CD4-positive, alpha-beta T cell (primary cell): ENCODE results near the gene FBXL22. TPM values are rescaled to one million over a fixed set of nuclear protein-coding genes. Genes with fewer than 3 reads are reported as not detected.

Source experiments
- ATAC-seq: fragments of 200-7000 bp; cut with Tn5 transposase; one replicate; pipeline ENCODE4 v1.10.0; 2022; ENCODE audit warnings: mild to moderate bottlenecking; ENCODE audit not compliant: poor library complexity
- CTCF ChIA-PET: fragments of 350-600 bp; sonication (Branson Sonifier 250); formaldehyde crosslinking; loops from one replicate; lab custom pipeline; 2021; ENCODE audit warnings: antibody characterized with exemption, inconsistent platforms; lab: Charles Lee
- POLR2A ChIA-PET: fragments of 350-600 bp; sonication (Branson Sonifier 250); formaldehyde crosslinking; loops from one replicate; lab custom pipeline; 2021; ENCODE audit warnings: antibody characterized with exemption, inconsistent platforms; lab: Charles Lee
- DNase-seq, 14 experiments: peaks; one replicate each; pipeline ENCODE4 v3.0.0-alpha.2; 2013 to 2020; ENCODE audit warnings: mixed read lengths in 2 of 14
- H3K27ac ChIP-seq, 2 donors: one replicate each; pipeline versions ENCODE4 v1.5.1 to v1.7.0; 2013; ENCODE audit warnings: low read length in 2 of 2, low read depth in 1 of 2, mild to moderate bottlenecking in 1 of 2
- H3K27me3 ChIP-seq, 2 experiments: 1 replicate in 1 of 2; 2 replicates in 1 of 2; pipeline versions ENCODE4 v1.6.1 to v1.7.0; 2013; ENCODE audit warnings: low read length in 2 of 2, control low read depth in 1 of 2, mild to moderate bottlenecking in 1 of 2, moderate library complexity in 1 of 2; ENCODE audit not compliant: insufficient read depth in 2 of 2, control insufficient read depth in 1 of 2
- H3K36me3 ChIP-seq: one replicate; pipeline ENCODE4 v1.6.1; 2013; ENCODE audit warnings: low read length, control low read depth; ENCODE audit not compliant: insufficient read depth
- H3K4me1 ChIP-seq: one replicate; pipeline ENCODE4 v1.6.1; 2013; ENCODE audit warnings: low read length, control low read depth; ENCODE audit not compliant: insufficient read depth
- H3K4me3 ChIP-seq: one replicate; pipeline ENCODE4 v1.5.1; 2013; ENCODE audit warnings: mild to moderate bottlenecking, low read length, moderate library complexity
- H3K9me3 ChIP-seq, 2 experiments: 1 replicate in 1 of 2; 2 replicates in 1 of 2; pipeline versions ENCODE4 v1.6.1 to v1.7.0; 2013; ENCODE audit warnings: low read length in 2 of 2, mild to moderate bottlenecking in 2 of 2, control low read depth in 1 of 2, moderate library complexity in 1 of 2; ENCODE audit not compliant: control insufficient read depth in 1 of 2, insufficient read depth in 1 of 2
- H3K27ac Mint-ChIP-seq: one replicate; pipeline ENCODE4 v1.8.0; 2020; ENCODE audit warnings: mixed read lengths
- H3K27me3 Mint-ChIP-seq: one replicate; pipeline ENCODE4 v1.8.0; 2021; ENCODE audit warnings: mixed read lengths
- H3K36me3 Mint-ChIP-seq: one replicate; pipeline ENCODE4 v1.8.0; 2021; ENCODE audit warnings: low read depth, mixed read lengths
- H3K4me1 Mint-ChIP-seq: one replicate; pipeline ENCODE4 v1.8.0; 2021; ENCODE audit warnings: low read depth, mixed read lengths
- H3K4me3 Mint-ChIP-seq: one replicate; pipeline ENCODE4 v1.8.0; 2020; ENCODE audit warnings: mild to moderate bottlenecking, mixed read lengths
- H3K9me3 Mint-ChIP-seq: one replicate; pipeline ENCODE4 v1.8.0; 2020; ENCODE audit warnings: mixed read lengths
- CTCF ChIP-seq: fragments of 200-600 bp; IDR thresholded peaks from one replicate; pipeline ENCODE4 v1.8.0; 2022; ENCODE audit warnings: antibody characterized with exemption, mild to moderate bottlenecking
- intact Hi-C, 2 experiments: fragments of 100-400 bp; cut with DNase I in 1 of 2; cut with micrococcal nuclease in 1 of 2; formaldehyde crosslinking; loops; one replicate each; pipeline versions ENCODE4 v1.15.1 to v1.9.0; 2023 to 2025; cut with DNase I, micrococcal nuclease
- total RNA-seq, 174 experiments: library from RNA in 2 of 174; stranded (reverse) in 2 of 174; gene quantifications; one replicate each; pipeline ENCODE4 v1.2.3 and lab custom pipeline; 2021 to 2026

FBXL22 gene
- total RNA-seq, 2 experiments from 2014 or later: 0.66 to 1.6 TPM

GRCh38 chr15:63603516-63603915 lies 6.3 kb downstream of the FBXL22 start:
- Mint-ChIP-seq H3K4me3 (peak overlapping the region; percentile 85), H3K27me3 (no peaks in the 10 kb centered on the region), H3K9me3 (no peaks in the 10 kb centered on the region), H3K27ac (peak overlapping the region; percentile 90), H3K4me1 (peaks cover 74% of the 10 kb centered on the region), H3K36me3 (peaks cover 38% of the 10 kb centered on the region)
- H3K27me3 ChIP-seq: no peaks in the 10 kb centered on the region
- H3K4me3 ChIP-seq: no peak overlapping the region
- H3K9me3 ChIP-seq: no peaks in the 10 kb centered on the region
- POLR2A ChIA-PET: interaction anchor here (1.5 kb wide), 1 partner anchor 490 kb away, joined by 4 read pairs; the partner anchor contains the start of gene CIAO2A
- peaks cover 11% of the 10 kb centered on the region for H3K36me3 ChIP-seq
- peaks cover 61% of the 10 kb centered on the region for H3K4me1 ChIP-seq
- intact Hi-C loops: loop anchor here (5.0 to 10.0 kb wide), 3 partner anchors 316 to 491 kb away; partner anchors contain the start of genes CIAO2A (in 2 of the 2) and SNX1 (in 2 of the 2)
- CTCF ChIA-PET: no interaction called here
- ATAC-seq (no peak), DNase-seq (no peak)
- no peak for TF ChIP-seq CTCF
- H3K27ac ChIP-seq: no peak overlapping the region

GRCh38 chr15:63604281-63604680 lies 7.1 kb downstream of the FBXL22 start:
- H3K9me3 ChIP-seq: no peaks in the 10 kb centered on the region
- peaks cover 19% of the 10 kb centered on the region for H3K36me3 ChIP-seq
- H3K27ac ChIP-seq: no peak overlapping the region
- Mint-ChIP-seq H3K4me3 (peak overlapping the region; percentile 30), H3K27ac (peak overlapping the region; percentile 86), H3K36me3 (peaks cover 45% of the 10 kb centered on the region), H3K9me3 (no peaks in the 10 kb centered on the region), H3K4me1 (peaks cover 66% of the 10 kb centered on the region), H3K27me3 (no peaks in the 10 kb centered on the region)
- ChIA-PET CTCF (no interaction called here), POLR2A (interaction anchor here (0.6 to 1.5 kb wide), 5 partner anchors 12 to 492 kb away, joined by 3 to 4 read pairs (median 3); partner anchors contain the start of genes CIAO2A and SNX1)
- intact Hi-C loops: loop anchor here (5.0 to 10.0 kb wide), 3 partner anchors 317 to 491 kb away; partner anchors contain the start of genes CIAO2A (in 2 of the 2) and SNX1 (in 2 of the 2)
- no peak overlapping the region for H3K4me3 ChIP-seq
- TF ChIP-seq CTCF: no peak
- peaks cover 58% of the 10 kb centered on the region for H3K4me1 ChIP-seq
- DNase-seq: no peak
- ATAC-seq: no peak
- H3K27me3 ChIP-seq: no peaks in the 10 kb centered on the region

- POLR2A ChIA-PET: interaction anchor here (0.6 to 1.2 kb wide), 3 partner anchors 99 to 173 kb away, joined by 3 to 4 read pairs (median 3); no protein-coding TSS in a partner anchor
- H3K27ac ChIP-seq: peak overlapping the region in 1 of 2 donors; percentile 42
- intact Hi-C loops: loop anchor here (10.0 kb wide), 2 partner anchors 410 to 490 kb away; partner anchors contain the start of genes CIAO2A (in 2 of the 2) and SNX1 (in 2 of the 2)
- peaks cover 51% of the 10 kb centered on the region for H3K36me3 Mint-ChIP-seq
- H3K4me1 Mint-ChIP-seq: peaks cover 61% of the 10 kb centered on the region
- TF ChIP-seq CTCF: no peak
- CTCF ChIA-PET: interaction anchor here (0.7 kb wide), 1 partner anchor 117 kb away, joined by 3 read pairs; no protein-coding TSS in a partner anchor
- peak overlapping the region; percentile 86 for H3K27ac Mint-ChIP-seq
- ATAC-seq: no peak
- H3K9me3 ChIP-seq: no peaks in the 10 kb centered on the region
- H3K27me3 ChIP-seq: no peaks in the 10 kb centered on the region
- H3K4me1 ChIP-seq: peaks cover 52% of the 10 kb centered on the region
- no peaks in the 10 kb centered on the region for H3K27me3 Mint-ChIP-seq
- H3K4me3 Mint-ChIP-seq: peak overlapping the region; percentile 34
- no peak overlapping the region for H3K4me3 ChIP-seq
- peak in 1 of 14 experiments; percentile 39 for DNase-seq
- no peaks in the 10 kb centered on the region for H3K9me3 Mint-ChIP-seq
- peaks cover 23% of the 10 kb centered on the region for H3K36me3 ChIP-seq
Measured at GRCh38 chr15:63605036-63605435, 7.8 kb downstream of the FBXL22 start.
